ENCODE measurements around the gene CARMIL1. TPM values are rescaled to one million over a fixed set of nuclear protein-coding genes. Genes with fewer than 3 reads are reported as not detected.

CARMIL1 gene
- total RNA-seq, 2 experiments from 2014 or later: 3.9 to 4.7 TPM

DNA sequence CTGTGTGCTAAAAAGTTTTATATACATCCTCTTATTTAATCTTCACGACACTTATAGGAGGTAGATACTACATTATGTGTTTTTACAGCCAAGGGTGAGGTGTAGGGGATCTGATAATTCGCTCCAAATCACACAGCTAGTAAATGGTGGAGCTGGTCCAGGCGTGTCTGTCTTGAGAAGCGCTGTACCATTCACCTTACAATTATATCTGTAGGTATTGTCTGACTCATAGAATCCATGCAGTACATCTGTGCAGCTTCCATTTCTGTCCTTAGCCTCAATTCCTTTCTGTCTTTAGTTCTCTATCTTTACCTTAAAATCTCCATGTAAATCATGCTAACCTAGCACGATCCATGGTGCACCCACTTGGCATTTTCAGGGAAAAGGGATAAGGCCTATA is 120.7 kb downstream of the CARMIL1 start:
- DNase-seq (no peak), ATAC-seq (ENCODE audit: poor library complexity) (no peak)
- intact Hi-C loops (cut with DNase I, micrococcal nuclease): no loop called here
- H3K9me3 ChIP-seq (ENCODE audit: control insufficient read depth in 1 of 2, insufficient read depth in 1 of 2, low read length in 2 of 2): no peaks in the 10 kb centered on the region
- no peaks in the 10 kb centered on the region for H3K27me3 Mint-ChIP-seq
- no peaks in the 10 kb centered on the region for H3K27me3 ChIP-seq (ENCODE audit: control insufficient read depth in 1 of 2, insufficient read depth in 2 of 2, low read length in 2 of 2)
- H3K4me1 Mint-ChIP-seq (ENCODE audit: low read depth): no peaks in the 10 kb centered on the region
- no peaks in the 10 kb centered on the region for H3K36me3 Mint-ChIP-seq (ENCODE audit: low read depth)
- TF ChIP-seq, protein P1, sequence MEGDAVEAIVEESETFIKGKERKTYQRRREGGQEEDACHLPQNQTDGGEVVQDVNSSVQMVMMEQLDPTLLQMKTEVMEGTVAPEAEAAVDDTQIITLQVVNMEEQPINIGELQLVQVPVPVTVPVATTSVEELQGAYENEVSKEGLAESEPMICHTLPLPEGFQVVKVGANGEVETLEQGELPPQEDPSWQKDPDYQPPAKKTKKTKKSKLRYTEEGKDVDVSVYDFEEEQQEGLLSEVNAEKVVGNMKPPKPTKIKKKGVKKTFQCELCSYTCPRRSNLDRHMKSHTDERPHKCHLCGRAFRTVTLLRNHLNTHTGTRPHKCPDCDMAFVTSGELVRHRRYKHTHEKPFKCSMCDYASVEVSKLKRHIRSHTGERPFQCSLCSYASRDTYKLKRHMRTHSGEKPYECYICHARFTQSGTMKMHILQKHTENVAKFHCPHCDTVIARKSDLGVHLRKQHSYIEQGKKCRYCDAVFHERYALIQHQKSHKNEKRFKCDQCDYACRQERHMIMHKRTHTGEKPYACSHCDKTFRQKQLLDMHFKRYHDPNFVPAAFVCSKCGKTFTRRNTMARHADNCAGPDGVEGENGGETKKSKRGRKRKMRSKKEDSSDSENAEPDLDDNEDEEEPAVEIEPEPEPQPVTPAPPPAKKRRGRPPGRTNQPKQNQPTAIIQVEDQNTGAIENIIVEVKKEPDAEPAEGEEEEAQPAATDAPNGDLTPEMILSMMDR (IDR thresholded peaks at IDR 0.05): no peak
- CTCF ChIA-PET: no interaction called here
- no peak overlapping the region for H3K4me3 Mint-ChIP-seq
- H3K36me3 ChIP-seq (ENCODE audit: insufficient read depth, low read length): no peaks in the 10 kb centered on the region
- no peak overlapping the region for H3K27ac ChIP-seq (ENCODE audit: low read depth in 1 of 2, low read length in 2 of 2)
- no peaks in the 10 kb centered on the region for H3K9me3 Mint-ChIP-seq
- H3K27ac Mint-ChIP-seq: no peak overlapping the region
- H3K4me1 ChIP-seq (ENCODE audit: insufficient read depth, low read length): peaks cover 18% of the 10 kb centered on the region
- H3K4me3 ChIP-seq (ENCODE audit: low read length): no peak overlapping the region
- POLR2A ChIA-PET: interaction anchor here (2.4 kb wide), 1 partner anchor 33 kb away, joined by 8 read pairs; no protein-coding TSS in a partner anchor

DNA sequence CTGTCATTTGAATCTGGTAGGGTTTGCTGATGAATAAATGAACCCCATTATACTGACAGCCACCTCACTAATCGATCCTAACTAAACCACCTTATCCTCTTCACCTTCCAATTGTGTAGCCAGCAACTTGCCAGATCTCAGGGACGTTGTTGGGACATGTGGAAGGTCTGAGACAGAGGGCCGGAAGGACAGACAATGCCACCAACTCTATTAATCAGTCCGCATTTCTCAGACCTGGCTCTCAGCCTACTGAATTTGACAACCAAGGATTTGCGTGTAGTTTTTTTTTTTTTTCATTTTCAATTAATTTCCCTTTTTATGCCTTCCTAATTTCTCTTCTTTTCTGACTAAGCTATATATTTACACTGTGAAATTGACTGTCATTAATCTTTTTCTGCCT is 122.5 kb downstream of the CARMIL1 start:
- ATAC-seq (ENCODE audit: poor library complexity) (no peak), DNase-seq (no peak)
- ChIA-PET POLR2A (no interaction called here), CTCF (no interaction called here)
- Mint-ChIP-seq H3K4me1 (ENCODE audit: low read depth) (no peaks in the 10 kb centered on the region), H3K27me3 (no peaks in the 10 kb centered on the region), H3K9me3 (no peaks in the 10 kb centered on the region), H3K27ac (no peak overlapping the region), H3K36me3 (ENCODE audit: low read depth) (no peaks in the 10 kb centered on the region), H3K4me3 (no peak overlapping the region)
- no peak overlapping the region for H3K27ac ChIP-seq (ENCODE audit: low read depth in 1 of 2, low read length in 2 of 2)
- H3K27me3 ChIP-seq (ENCODE audit: control insufficient read depth in 1 of 2, insufficient read depth in 2 of 2, low read length in 2 of 2): no peaks in the 10 kb centered on the region
- TF ChIP-seq, protein P1 (IDR thresholded peaks at IDR 0.05): no peak
- intact Hi-C loops (cut with DNase I, micrococcal nuclease): no loop called here
- no peak overlapping the region for H3K4me3 ChIP-seq (ENCODE audit: low read length)
- peaks cover 31% of the 10 kb centered on the region for H3K4me1 ChIP-seq (ENCODE audit: insufficient read depth, low read length)
- no peaks in the 10 kb centered on the region for H3K9me3 ChIP-seq (ENCODE audit: control insufficient read depth in 1 of 2, insufficient read depth in 1 of 2, low read length in 2 of 2)
- H3K36me3 ChIP-seq (ENCODE audit: insufficient read depth, low read length): no peaks in the 10 kb centered on the region

DNA sequence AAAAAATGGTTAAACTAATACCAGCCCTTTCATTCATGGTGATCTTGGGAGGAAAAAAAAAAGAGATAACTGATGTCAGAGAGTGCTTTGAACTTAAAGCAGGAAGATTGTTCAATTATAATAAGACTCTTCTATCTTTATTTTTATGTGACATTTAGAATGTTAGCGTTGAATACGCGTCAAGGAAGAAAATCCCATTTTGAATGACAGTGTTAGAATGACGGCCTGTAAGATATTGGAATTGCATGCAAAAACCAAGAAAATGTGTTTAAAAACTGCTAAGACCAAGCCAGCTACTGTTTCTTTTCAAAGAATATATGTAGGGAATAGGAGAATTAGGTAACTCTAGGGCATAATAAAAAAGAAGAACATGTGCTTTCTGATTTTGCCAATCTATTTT is 123.0 kb downstream of the CARMIL1 start:
- CTCF ChIA-PET: no interaction called here
- H3K27ac Mint-ChIP-seq: no peak overlapping the region
- intact Hi-C loops (cut with DNase I, micrococcal nuclease): no loop called here

More for the DNA sequence above, 123.0 kb downstream of the CARMIL1 start:
- no peak for DNase-seq
- Histone ChIP-seq H3K27ac (ENCODE audit: low read depth in 1 of 2, low read length in 2 of 2) (no peak overlapping the region), H3K27me3 (ENCODE audit: control insufficient read depth in 1 of 2, insufficient read depth in 2 of 2, low read length in 2 of 2) (no peaks in the 10 kb centered on the region), H3K4me1 (ENCODE audit: insufficient read depth, low read length) (peaks cover 35% of the 10 kb centered on the region), H3K4me3 (ENCODE audit: low read length) (no peak overlapping the region), H3K36me3 (ENCODE audit: insufficient read depth, low read length) (no peaks in the 10 kb centered on the region), H3K9me3 (ENCODE audit: control insufficient read depth in 1 of 2, insufficient read depth in 1 of 2, low read length in 2 of 2) (no peaks in the 10 kb centered on the region)
- no peak for ATAC-seq (ENCODE audit: poor library complexity)
- TF ChIP-seq, protein P1 (IDR thresholded peaks at IDR 0.05): no peak
- Mint-ChIP-seq H3K27me3 (no peaks in the 10 kb centered on the region), H3K4me3 (no peak overlapping the region), H3K4me1 (ENCODE audit: low read depth) (no peaks in the 10 kb centered on the region), H3K36me3 (ENCODE audit: low read depth) (no peaks in the 10 kb centered on the region), H3K9me3 (no peaks in the 10 kb centered on the region)
- POLR2A ChIA-PET: no interaction called here

Measured in CD4-positive, alpha-beta T cell (primary cell).